Cardiac septum (tissue), 1 donor: ENCODE results near the gene TTLL11. TPM values are rescaled to one million over a fixed set of nuclear protein-coding genes. Genes with fewer than 3 reads are reported as not detected.

ENCODE experiments used
- DNase-seq: peaks from one replicate; pipeline ENCODE4 v3.0.0-alpha.2; 2020; ENCODE audit warnings: low spot score
- intact Hi-C: fragments of 100-400 bp; cut with DNase I; formaldehyde crosslinking; loops from one replicate; pipeline ENCODE4 v1.14.0; 2022
- long read RNA-seq: library from polyadenylated mRNA; unstranded; transcript quantifications from one replicate; pipeline ENCODE4 v2.0.0, GENCODE V29; 2021
- total RNA-seq: library from RNA; stranded (reverse); fragmentation: NEBNext Ultra II Directional; extraction: Animal tissue kit (Norgen Biotek cat#: 25700); gene quantifications from one replicate; pipeline ENCODE4 v1.2.1, GENCODE V29; 2021
- donor health status: DM: no; HTN: no; CAD: no.

The TTLL11 gene
- 12.6 TPM for total RNA-seq
- long read RNA-seq, partial matches to known transcripts = 0 of 8 reads
- long read RNA-seq, other reads (novel, unspliced or antisense) = 5 of 8 reads

GRCh38 chr9:122092611-122093506 is at the start of gene TTLL11:
TTLL11 (minus strand) TSS chr9:122093308; CDS start chr9:122093148, 160 bp downstream.
- intact Hi-C loops = loop anchor here (10.0 kb wide), 1 partner anchor 722 kb away; no protein-coding TSS in a partner anchor
- peak; percentile 99 for DNase-seq

- intact Hi-C loops = no loop called here
- DNase-seq = no peak
These were observed 48.6 kb upstream of the TTLL11 start for GRCh38 chr9:122141671-122142070.

GRCh38 chr9:122140368-122141193 is 47.5 kb upstream of the TTLL11 start:
- intact Hi-C loops = no loop called here
- DNase-seq = no peak

GRCh38 chr9:122138560-122139268 is 45.6 kb upstream of the TTLL11 start:
- no peak for DNase-seq
- intact Hi-C loops = no loop called here

GRCh38 chr9:122135529-122135859 is 42.4 kb upstream of the TTLL11 start:
- intact Hi-C loops = no loop called here

GRCh38 chr9:122134822-122135528 is 41.9 kb upstream of the TTLL11 start:
- DNase-seq = no peak
- intact Hi-C loops = no loop called here

More at GRCh38 chr9:122135529-122135859, 42.4 kb upstream of the TTLL11 start:
- DNase-seq = no peak

- no peak for DNase-seq
- intact Hi-C loops = no loop called here
These were observed 41.0 kb upstream of the TTLL11 start for GRCh38 chr9:122133984-122134535.

- no peak for DNase-seq
- intact Hi-C loops = no loop called here
These were observed 40.3 kb upstream of the TTLL11 start for GRCh38 chr9:122133263-122133983.

- DNase-seq = no peak
- intact Hi-C loops = no loop called here
These were observed 39.4 kb upstream of the TTLL11 start for GRCh38 chr9:122132539-122132938.

- intact Hi-C loops = no loop called here
- DNase-seq = peak; percentile 84
These were observed 38.4 kb upstream of the TTLL11 start for GRCh38 chr9:122131401-122132001.

- intact Hi-C loops = no loop called here
- no peak for DNase-seq
These were observed 37.7 kb upstream of the TTLL11 start for GRCh38 chr9:122130837-122131236.

GRCh38 chr9:122129969-122130368 is 36.9 kb upstream of the TTLL11 start:
- intact Hi-C loops = loop anchor here (10.0 kb wide), 1 partner anchor 685 kb away; no protein-coding TSS in a partner anchor
- DNase-seq = no peak

GRCh38 chr9:122128969-122129343 is 35.8 kb upstream of the TTLL11 start:
- no peak for DNase-seq
- intact Hi-C loops = loop anchor here (10.0 kb wide), 1 partner anchor 686 kb away; no protein-coding TSS in a partner anchor

GRCh38 chr9:122128007-122128968 is 35.2 kb upstream of the TTLL11 start:
- intact Hi-C loops = loop anchor here (10.0 kb wide), 1 partner anchor 687 kb away; no protein-coding TSS in a partner anchor
- no peak for DNase-seq

- DNase-seq = no peak
These were observed 34.3 kb upstream of the TTLL11 start for GRCh38 chr9:122127396-122127798.

More at GRCh38 chr9:122127396-122127798, 34.3 kb upstream of the TTLL11 start:
- intact Hi-C loops = loop anchor here (10.0 kb wide), 1 partner anchor 687 kb away; no protein-coding TSS in a partner anchor
